NCI-H1417 treated with DMSO at 0.1 percent for 48 hours (cell line): Measurements from ENCODE around the gene KCTD8.
"Not testable (repeated sequence)": the region's sequence is repeated elsewhere in the genome, so short reads cannot be mapped to it uniquely, and the experiment has no call there.

Experiments
- DNase-seq: peaks from one replicate; lab custom pipeline; 2025; lab: John Stamatoyannopoulos, UW

Gene KCTD8

DNA sequence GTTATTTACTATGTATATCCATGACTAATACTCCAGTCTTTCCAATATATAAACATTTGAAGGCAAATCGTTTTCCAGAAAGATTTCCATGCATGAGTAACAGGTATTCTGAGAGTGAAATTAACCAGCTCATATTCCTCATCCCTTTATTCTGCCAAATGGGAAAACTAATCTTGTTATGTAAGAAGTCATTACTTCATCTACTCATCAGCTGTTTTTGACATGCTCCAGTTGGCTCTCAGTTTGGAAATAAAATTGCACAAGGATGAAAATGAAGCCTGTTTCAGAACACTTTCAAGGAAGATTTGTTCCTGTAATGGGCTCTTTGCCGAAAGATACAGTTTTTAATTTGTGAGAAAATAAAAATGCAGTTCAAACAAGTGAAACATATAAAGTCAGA, 121.9 kb downstream of the KCTD8 start:
- no peak for DNase-seq

DNA sequence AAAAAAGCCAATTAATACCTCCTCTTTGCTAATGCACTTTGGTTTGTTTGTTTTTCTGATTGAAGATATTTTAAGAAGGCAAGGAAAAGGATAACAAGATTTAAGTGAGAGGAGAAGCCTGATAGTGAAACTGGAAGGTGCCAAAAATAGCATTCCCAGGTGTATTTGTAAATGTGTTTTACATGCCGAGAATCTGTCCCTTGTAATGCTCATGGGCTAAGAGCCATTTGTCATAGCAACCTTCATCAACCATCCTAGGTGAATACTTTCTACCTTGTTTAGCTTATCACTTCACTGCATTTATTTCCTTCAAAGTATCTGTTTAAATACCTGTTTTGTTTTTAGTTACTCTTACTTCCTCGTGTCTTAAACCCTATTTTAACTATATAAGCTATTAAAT, 127.8 kb downstream of the KCTD8 start:
- no peak for DNase-seq

DNA sequence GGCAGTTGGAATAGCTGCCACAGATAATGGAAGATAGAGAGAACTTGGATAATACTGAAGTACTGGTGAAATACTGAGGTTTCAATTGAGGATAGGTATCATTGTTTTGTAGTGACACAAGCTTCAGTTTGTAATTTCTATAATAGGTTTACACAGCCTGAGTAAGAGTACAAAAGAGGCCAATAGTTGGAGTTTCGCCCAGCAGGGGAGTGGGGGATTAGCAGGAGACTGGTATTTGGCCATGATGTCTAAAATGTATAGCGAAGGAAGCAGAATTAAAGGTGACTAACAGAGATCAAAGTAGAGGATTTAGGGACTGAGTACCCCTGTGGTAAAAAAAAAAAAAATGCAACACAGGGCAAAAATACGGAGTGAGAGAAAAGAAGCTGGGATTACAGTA, 129.5 kb downstream of the KCTD8 start:
- no peak for DNase-seq

DNA sequence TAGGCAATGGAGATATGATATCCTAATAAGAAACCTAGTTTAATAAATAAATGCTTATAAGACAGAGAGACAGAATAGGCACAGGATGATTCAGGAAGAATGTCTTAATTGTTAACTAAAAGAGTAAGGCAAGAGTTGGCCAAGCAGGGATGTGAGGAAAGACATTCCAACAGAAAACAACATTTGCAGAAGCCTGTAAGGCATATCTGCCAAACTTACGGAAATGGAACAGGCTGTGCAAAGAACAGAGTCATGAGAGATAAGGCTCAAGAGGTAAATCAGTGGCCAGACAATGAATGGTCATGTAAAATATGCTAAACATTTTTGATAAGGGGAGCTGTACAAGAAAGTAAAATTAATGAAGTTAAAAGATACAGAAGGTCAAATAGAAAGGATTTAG, 134.9 kb downstream of the KCTD8 start:
- DNase-seq, result no peak

DNA sequence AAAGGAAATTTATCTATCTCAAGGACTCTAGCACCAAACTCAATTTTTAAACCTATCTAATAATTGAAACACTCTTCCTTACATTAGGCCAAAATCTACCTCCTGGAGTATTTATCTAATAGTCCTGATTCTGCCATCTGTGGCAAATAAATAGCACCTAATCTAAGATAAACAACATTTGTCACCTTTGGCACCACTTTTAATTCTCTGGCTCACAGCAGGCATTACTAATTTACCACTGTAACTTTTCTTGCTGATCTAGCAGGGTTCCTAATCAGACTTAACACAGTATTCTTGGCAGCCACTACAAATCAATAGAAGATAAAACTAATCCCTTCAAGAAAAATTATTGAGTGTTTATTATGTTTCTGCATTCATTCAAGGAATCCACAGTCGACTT, 161.1 kb downstream of the KCTD8 start:
- no peak for DNase-seq

DNA sequence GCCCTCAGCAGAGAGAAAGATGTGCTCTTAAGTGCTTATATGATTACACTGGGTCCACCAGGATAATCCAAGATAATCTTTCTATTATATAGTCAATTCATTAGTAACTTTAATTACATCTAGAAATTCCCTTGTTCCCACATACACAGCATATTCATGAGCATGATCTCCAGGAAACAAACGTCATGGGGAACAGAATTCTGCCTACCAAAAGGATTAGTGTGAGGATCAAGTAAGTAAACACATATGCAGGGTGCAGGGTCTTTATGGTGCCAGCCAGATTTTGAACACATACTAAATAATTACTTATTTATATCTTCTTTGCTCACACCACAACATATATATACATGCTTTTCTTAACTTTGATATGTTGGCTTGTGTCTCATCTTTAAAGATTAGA, 169.1 kb downstream of the KCTD8 start:
- no peak for DNase-seq

DNA sequence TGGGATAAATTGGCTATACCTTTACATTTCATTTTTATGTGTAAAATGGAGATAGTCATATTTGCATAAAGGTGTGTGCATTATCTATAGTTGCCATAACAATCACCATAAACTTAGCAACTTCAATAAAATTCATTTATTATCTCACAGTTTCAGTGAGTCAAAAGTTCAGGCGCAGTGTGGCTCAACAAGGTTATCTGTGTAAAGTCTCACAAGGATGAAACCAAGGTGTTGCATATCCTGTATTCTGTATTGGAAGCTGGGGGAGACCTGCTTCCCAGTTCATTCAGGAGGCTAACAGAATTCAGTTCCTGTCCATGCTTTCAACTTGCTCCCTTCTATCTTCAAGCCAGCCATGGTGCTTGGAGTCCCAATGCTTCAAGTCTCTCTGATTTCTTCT, 169.5 kb downstream of the KCTD8 start:
- DNase-seq, result no peak

DNA sequence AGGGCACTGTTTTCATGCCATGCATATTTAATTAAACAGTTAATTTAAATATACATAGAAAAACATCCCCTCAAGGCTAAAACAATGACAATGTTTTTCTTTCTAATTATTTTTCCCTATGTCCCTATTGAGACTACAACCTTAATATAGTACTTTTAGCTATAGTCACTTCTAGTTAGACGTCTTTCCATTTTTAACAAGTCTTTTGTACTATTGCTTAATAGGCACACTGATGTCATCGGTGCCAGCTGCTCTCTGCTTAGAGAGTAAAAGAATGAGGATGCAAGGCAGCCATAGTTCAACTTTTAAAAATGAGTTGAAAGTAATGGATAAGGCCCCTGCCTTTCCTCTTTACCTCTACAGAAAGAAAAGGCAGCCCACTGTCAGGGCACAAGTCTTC, 191.1 kb downstream of the KCTD8 start:
- DNase-seq, result no peak

DNA sequence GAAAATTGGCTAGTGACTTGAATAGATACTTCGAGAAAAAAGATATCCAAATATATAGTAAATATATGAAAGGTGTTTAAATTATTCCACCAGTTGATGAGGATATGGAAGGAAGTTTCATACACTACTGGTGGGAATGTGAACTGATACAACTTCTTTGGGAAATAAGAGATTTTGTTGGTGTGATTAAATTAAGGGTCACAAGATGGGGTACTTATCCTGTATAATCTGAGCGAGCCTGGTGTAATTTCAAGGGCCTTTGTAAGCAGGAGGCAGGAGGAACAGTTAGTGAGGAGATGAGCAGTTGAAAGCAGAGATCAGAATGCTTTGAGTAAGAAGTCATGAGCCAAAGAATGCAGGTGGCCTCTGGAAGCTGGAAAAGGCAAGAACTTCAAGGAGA, 192.2 kb downstream of the KCTD8 start:
- no peak for DNase-seq

DNA sequence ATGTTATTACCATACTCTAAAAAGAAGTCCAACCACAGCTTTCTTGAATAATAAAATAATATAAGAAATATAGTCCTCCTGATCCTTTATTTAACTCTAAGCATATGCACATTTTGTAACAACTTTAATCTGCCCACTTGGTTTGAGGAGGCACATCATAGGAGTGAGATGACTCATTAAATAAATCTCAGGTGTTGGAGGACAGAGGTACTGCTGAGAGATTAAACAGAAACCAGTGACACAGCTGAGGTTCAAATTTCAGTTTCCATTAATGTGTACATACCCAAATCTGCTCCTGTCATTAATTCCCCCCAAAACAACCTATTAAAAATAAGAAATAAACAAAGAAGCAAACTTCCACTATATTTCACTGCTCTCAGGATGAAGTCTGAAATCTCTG, 211.0 kb downstream of the KCTD8 start:
- DNase-seq, result no peak

DNA sequence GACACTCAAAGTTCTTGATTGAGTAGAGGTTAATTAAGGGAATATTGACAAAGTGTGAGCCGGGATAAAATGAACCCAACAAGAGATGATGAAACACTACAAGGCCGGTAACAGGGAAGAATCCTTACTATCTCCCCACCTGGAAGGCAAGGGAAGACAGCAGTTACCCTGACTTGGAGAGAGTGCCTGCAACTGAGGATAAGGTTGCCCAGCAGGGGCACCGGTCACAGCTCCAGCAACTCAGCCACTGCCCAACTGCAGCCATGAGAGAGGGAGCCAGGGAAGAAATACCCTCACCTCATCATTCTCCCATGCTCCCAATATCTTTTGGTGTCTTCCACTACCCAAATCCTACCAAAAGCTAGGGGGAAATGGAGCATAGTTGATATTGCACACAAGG, 212.7 kb downstream of the KCTD8 start:
- no peak for DNase-seq

DNA sequence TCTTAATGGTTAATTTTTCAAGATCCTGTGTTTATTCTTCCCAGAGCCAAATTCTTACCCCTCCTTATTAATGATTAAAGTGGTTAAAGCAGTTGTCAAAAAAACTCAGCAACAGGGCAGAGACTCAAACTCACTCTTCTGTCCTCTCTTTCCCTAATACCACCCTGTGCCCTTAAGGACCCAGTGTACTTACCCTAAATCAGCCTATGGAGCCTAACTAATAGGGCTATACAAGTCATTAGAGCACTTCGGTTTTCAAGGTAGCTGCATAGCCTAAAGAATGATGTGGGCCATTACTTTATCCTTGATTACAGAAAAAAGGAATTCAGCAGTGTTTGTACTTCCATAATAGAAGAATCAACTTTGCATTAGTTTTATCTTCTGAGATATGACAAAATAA, 216.3 kb downstream of the KCTD8 start:
- no peak for DNase-seq

DNA sequence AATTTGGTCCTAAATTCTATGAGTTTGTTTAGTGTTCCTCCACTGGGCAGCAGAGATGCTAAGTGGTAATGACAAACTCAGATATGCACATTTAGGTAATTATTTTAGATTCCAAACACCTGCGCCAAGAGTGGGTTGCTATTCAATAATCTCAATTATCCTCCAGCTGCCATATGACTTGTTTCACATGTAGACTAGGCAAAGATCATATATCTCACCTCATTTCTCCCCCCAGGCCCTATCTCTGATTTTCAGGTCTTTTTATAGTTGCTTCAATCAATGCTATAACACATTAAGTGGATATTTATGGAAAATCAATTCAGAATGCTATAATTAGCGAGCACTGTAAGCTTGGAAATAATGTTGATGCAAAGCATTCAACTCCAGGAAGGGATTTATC, 217.6 kb downstream of the KCTD8 start:
- peak; percentile 16 for DNase-seq

DNA sequence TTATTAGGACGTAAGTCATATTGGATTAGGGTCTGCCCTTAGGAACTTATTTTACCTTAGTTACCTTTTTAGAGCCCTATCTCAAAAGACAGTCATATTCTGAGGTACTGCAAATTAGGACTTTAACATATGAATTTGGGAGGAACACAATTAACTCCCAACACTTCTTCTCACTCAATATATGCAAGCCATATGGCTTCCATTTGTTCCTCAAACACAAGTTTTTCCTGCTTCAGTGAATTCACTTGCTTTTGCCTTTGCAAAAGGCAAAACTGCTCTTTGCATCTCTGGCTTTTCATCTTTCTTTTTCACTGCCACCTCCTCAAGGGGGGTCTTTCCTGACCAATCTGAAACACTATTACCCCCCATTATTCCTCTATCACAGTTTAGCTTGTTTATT, 220.3 kb downstream of the KCTD8 start:
- no peak for DNase-seq

DNA sequence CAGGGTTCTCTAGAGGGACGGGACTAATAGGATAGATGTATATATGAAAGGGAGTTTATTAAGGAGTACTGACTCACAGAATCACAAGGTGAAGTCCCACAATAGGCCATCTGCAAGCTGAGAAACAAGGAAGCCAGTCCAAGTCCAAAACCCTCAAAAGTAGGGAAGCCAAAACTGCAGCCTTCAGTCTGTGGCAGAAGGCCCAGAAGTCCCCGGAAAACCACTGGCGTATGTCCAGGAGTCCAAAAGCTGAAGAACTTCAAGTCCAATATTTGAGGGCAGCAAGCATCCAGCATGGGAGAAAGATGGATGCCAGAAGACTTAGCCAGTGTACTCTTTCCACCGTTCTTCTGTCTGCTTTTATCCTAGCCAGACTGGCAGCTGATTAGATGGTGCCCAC, 227.2 kb downstream of the KCTD8 start:
- no peak for DNase-seq

DNA sequence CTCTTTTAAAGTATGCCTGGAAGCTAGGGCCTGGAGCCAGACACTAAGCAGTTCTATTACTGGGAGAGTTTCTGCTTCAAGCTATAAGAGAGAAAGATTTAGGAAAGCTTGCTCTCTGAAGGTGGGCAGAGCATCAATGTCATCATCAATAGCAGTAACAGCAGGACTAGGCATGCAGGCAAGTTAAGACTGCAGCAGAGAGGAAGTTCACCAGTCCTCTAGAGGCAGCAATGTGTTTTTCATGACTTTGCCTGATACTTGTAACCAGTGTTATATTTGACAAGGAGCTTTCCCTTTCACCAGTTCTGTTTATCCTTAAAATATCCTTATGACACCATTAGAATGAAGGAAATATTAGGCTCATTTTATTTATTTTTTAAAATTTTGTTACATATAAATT, 237.9 kb downstream of the KCTD8 start:
- no peak for DNase-seq

DNA sequence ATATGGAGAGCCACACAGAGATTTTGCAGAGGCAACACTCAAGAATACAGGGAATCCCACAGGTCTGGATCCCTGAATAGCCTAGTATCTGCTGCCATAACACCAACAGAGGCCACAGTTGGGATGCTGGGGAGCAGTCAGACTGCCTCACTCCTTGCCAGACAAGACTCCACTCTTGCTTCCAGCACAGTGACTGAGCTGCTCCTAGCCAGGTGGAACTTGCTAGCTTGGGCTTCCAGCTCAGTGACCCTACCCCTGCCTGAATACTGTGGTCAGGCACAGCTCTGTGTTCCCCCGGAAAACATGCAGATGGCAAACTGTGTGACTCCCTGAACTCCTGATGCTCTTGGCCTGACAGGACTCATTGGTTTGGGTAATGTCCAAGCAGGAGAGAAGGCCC, 251.8 kb downstream of the KCTD8 start:
- no peak for DNase-seq

DNA sequence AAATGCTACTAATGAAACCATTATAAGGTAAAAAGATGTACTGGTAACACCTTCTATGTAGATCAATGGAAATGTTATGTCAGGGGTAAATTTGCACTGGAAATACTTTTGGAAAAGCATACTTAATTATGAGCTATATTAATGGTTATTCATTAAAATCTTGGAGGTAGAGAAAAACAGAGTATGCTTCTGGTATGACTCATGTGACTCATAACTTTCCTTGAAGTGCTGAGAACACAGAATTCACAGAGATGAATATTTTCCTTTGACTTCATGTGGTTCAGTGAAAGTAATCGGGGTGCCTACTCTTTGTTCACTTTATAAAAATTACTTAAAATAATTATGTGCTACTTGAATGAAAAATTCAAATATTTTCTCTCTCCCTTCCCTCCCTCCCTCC, 254.2 kb downstream of the KCTD8 start:
- no peak for DNase-seq

DNA sequence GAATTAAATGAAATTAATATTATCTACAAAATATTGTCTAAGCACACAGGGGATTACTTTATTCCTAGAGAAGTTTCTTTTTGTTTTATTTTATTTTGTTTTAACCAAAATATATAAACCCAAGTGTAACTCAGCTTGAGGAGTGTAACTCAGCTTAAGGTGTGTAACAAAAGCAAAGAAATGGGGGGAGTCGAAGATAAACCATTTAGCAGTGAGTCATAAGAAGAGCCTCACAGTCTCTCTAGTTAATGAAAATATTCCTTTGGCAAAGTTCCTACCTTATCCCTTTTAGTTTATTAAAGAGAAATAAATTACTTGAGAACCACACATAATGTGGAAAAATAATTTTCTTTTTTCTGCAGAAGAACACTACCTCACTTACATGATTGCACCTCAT, 261.8 kb downstream of the KCTD8 start:
- DNase-seq, result no peak

DNA sequence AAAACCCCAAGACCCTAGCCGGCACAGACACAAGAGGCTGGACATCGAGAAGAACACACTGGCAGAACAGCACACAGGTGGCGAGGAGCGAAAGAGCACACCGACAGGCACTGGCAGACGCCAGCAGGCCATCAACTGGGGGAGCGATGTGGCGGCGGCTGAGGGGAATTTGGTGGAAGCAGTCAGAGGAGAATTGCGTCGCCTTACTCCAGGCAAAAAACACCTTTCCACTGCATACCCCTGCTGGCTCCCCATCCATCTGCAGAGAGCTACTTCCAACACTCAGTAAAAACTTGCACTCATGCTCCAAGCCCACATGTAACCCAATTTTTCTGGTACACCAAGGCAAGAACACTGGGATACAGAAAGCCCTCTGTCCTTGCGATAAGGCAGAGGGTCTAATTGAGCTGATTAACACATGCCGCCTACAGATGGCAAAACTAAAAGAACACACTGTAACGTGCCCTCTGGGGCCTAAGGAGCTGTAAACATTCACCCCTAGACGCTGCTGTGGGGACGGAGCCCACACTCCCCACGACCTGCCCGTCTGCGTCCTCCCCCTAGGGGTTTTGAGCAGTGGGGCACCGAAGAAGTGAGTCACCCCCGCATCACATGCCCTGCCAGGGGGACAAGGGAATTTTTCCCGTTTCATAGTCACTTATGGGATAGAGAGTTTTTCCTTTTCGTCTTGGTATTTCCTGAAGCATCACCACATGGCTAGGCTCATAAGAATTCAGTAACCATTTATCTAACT, 262.3 kb downstream of the KCTD8 start:
- no peak for DNase-seq

DNA sequence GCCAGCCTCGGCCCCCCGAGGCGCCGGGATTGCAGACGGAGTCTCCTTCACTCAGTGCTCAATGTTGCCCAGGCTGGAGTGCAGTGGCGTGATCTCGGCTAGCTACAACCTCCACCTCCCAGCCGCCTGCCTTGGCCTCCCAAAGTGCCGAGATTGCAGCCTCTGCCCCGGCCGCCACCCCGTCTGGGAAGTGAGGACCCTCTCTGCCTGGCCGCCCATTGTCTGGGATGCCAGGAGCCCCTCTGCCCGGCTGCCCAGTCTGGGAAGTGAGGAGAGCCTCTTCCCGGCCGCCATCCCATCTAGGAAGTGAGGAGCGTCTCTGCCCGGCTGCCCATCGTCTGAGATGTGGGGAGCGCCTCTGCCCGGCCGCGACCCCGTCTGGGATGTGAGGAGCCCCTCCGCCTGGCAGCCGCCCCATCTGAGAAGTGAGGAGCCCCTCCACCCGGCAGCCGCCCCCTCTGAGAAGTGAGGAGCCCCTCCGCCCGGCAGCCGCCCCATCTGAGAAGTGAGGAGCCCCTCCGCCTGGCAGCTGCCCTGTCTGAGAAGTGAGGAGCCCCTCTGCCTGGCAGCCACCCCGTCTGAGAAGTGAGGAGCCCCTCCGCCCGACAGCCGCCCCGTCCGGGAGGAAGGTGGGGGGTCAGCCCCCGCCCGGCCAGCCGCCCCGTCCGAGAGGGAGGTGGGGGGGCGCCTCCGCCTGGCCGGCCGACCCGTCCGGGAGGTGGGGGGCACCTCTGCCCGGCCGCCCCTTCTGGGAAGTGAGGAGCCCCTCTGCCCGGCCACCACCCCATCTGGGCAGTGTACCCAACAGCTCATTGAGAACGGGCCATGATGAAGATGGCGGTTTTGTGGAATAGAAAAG, 266.9 kb downstream of the KCTD8 start:
- DNase-seq, result not testable (repeated sequence)

DNA sequence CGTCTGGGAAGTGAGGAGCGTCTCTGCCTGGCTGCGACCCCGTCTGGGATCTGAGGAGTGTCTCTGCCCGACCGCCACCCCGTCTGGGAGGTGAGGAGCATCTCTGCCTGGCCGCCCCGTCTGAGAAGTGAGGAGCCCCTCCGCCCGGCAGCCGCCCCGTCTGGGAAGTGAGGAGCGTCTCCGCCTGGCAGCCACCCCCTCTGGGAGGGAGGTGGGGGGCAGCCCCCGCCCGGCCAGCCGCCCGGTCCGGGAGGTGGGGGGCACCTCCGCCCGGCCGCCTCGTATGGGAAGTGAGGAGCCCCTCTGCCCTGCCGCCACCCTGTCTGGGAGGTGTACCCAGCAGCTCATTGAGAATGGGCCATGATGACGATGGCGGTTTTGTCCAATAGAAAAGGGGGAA, 280.8 kb downstream of the KCTD8 start:
- DNase-seq, result not testable (repeated sequence)

DNA sequence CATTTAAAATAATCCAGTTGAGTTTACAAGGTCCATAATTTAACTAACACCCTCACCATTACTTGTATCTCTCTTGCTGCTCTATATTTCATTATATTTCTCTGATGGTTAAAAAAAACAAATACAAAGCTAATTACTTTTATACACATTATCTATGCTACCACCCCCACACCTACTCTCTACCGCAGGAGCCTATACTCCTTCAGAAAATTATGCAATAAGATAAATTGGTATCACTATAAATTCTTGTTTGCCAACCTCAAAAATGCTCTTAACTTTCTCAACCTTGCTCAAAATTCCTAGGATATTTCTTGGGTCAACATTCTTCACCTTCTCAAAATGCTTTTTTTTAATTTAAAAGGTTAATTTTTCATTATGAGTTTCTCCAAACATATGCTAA, 282.7 kb downstream of the KCTD8 start:
- DNase-seq, result no peak
